GM19452 (cell line): ENCODE results near the gene TOX2.
"Not testable (repeated sequence)": the region's sequence is repeated elsewhere in the genome, so short reads cannot be mapped to it uniquely, and the experiment has no call there.

Source experiments
- ATAC-seq: cut with Tn5 transposase; IDR thresholded peaks from one replicate; pipeline ENCODE4 v1.9.1; 2021; ENCODE audit not compliant: unreplicated experiment

The TOX2 gene

GRCh38 chr20:44029848-44030230 lies 115.2 kb downstream of the TOX2 start:
- no peak for ATAC-seq

- no peak for ATAC-seq
Observed at GRCh38 chr20:44030394-44030793, 115.7 kb downstream of the TOX2 start.

GRCh38 chr20:44031001-44031574 lies 116.4 kb downstream of the TOX2 start:
- ATAC-seq: no peak

GRCh38 chr20:44031781-44032582 lies 117.3 kb downstream of the TOX2 start:
- ATAC-seq: no peak

- no peak for ATAC-seq
Observed at GRCh38 chr20:44032583-44033331, 118.1 kb downstream of the TOX2 start.

DNA sequence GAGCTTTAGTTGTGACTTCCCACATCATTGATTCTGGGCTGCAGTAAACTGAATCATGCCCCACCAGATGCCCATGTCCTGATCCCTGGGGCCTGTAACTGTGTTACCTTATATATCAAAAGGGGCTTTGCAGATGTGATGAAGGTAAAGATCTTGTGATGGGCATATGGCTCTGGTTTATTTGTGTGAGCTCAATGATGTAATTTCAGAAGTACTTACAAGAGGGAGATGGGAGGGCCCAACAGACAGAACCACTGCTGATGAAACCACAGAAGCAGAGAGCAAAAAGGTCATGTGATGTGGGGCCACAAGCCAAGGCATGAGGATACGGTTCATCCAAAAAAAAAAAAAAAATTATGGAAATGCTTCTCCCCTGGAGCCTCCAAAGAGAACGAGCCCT lies 118.7 kb downstream of the TOX2 start:
- ATAC-seq: no peak

DNA sequence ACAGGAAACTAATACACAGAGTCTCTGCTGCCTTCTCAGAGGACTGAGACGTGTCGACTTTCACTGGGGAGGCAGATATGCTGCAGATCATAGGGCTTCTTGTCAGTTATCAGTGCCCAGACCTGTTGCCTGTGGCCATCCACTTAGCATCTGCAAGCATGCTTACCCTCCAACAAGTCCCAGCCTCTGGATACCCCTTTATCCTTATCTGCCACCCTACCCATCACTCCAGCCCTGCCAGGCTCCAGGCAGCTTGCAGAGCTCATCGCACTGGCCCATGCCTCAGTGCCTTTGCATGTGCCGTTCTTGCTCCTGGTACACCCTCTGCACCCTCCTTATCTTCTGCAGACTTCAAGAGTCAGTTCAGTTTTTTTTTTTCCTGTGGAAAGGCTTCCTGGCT lies 119.2 kb downstream of the TOX2 start:
- no peak for ATAC-seq

GRCh38 chr20:44034451-44034850 lies 119.8 kb downstream of the TOX2 start:
- ATAC-seq: no peak

DNA sequence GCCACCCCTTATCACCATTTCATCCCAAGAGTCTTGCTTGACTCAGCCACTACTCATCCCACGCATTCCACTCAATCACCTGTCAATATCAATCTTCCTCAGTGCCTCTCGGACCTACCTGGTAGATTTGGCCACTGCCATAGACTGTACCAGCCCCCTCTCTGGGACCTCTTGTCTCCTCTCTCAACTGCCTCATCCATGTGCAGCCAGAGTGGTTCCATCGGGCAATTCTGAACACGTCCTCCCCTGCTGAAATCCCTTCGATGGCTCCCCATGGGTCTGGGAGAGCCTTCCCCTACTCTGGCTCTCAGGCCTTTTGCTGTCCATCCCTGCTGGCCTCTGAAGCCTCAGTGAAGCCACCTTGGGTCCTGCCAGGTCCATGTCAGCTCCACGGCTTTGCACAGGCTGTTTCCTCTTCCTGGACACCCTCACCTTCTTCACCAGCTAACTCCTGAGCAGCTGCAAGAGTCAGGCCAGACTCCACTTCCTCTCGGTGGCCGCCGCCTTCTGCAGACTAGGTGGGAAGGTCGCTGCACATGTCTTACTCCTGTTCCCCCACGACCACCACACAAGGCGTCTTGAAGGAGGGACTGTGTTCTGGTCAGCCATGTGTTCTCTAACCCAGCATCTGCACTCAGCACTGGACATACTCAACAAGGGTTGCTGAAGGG lies 120.4 kb downstream of the TOX2 start:
- ATAC-seq: no peak

DNA sequence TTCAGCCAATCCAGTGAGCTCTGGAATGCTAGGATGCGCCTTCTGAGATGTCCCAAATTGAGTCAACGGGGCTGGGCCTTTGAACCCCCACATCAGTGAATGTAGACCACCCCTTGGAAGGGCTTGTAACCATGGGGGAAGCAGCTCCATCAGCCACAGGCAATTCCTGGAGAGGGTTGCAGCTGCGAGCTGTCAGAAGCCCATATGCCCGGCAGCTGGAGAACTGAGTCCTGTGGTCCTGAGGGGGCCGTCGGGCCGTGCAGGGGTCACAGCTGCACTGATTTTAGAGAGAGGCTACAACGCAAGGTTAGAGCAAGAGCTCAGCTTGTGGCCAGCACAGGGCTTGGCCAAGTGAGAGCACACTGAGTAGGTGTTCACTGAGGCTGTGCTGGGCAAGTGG lies 121.3 kb downstream of the TOX2 start:
- ATAC-seq: no peak

DNA sequence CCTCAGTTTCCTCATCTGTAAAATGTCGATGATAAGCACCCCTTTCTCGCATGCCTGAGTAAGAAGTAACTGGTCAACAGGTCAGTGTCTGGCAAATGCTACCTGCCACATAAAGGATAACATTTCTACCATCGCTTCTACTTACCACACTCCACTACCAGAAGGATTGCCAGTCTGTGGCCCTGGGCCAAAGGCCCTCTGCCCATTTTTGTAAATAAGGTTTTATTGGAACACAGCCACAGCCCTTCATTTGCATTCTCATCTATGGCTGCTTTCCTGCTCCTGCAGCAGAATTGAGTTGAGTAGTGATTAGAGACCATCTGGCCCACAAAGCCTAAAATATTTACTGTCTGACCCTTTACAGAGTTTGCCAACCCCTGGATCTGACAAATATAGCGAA lies 121.8 kb downstream of the TOX2 start:
- ATAC-seq: no peak

DNA sequence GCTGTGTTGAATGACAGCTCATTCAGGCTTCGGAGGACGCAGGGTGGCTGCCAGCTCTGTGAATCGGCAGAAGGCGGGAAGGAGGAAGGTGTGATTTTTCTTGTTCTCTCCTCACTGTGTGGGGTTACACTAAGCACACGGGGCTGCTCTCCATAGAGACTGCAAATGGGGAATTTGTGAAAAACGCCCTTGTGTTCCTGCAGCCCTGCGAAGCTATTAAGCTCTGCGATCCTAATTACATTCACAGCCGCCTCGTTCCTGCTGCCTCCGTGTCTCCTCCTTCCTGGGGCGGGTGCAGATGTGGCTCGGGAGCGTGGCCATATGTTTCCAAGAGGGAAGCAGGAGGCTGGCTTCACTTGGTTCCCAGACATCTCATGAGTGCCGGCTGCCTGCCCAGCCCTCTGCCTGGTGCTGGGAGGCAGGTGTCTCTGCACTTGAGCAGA lies 124.0 kb downstream of the TOX2 start:
- no peak for ATAC-seq

GRCh38 chr20:44039147-44039546 lies 124.5 kb downstream of the TOX2 start:
- ATAC-seq: no peak

DNA sequence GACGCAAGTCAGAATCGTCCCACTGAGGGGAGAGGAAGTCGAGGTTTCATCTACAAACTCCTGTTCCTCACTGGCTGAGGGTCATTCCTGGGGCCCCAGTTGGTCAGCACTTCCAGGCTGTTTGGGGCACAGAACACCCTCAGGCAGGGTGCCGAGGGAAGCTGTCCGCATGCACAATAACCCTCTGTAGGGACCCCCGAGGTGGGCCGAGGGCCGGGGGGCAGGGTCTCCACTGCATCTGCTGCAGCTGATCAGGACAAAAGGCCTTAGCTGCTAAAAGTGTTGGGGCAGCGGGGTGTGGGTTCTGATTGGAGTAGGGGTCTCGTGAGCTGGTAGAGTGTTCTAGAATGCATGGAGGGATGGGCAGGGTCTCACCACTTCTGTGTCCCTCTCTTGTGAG lies 125.1 kb downstream of the TOX2 start:
- ATAC-seq: no peak

- no peak for ATAC-seq
Observed at GRCh38 chr20:44040202-44040915, 125.7 kb downstream of the TOX2 start.

- no peak for ATAC-seq
Observed at GRCh38 chr20:44041001-44041400, 126.3 kb downstream of the TOX2 start.

DNA sequence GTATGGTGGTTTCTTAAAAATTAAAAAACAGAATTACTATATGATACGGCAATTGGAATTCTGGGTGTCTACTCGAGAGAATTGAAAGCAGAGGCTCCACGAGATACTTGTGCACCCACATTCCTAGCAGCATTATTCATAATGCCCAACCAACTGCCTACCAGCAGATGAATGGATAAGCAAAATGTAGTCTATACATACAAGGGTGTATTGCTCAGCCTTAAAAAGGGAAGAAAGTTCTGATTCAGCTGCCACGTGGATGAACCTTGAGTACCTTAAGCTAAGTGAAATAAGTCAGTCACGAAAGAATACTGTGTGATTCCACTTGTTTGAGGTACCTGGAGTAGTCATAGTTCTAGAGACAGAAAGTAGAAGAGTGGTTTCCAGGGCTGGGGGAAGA lies 130.1 kb downstream of the TOX2 start:
- ATAC-seq: not testable (repeated sequence)

GRCh38 chr20:44050327-44050726 lies 135.7 kb downstream of the TOX2 start:
- no peak for ATAC-seq

- ATAC-seq: no peak
Observed at GRCh38 chr20:44050925-44051660, 136.4 kb downstream of the TOX2 start.

DNA sequence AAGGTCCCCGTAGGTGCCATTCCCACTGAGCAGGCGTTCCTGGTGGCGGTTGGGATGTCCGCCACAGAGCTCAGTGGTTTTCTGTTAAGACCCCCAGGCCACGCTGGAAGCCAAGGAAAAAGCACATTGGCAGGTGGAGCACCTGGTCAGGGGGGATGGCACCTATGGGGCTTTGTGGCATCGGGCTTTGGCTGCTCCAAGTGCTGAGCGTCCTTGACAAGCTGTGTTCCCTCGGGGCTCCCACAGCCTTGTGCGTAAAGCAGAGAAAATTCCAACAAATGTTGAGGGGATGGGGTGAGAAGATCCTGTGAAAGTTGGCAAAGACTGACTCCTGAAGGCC lies 137.0 kb downstream of the TOX2 start:
- no peak for ATAC-seq
